Measurements from ENCODE around the gene TREH.

TREH gene

DNA sequence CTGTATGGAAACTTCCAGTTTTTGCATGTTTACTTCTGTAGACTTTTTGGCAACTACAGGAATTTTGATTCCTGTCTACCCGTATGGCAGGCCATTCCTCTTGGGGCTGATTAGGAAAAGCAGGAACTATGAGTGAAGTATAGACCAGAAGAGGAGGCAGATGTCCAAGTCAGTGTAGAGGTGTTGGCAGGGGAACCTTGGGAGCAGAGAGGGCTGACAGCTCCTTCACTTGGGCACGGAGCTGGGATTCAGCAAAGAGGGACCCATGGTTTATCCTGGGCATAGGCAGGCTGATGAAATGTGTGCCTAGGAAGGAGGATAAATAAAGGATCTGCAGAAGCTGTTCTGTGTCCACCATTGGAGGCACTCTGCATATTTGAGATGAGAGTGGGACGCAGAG lies 33.1 kb downstream of the TREH start:
- DNase-seq (ENCODE audit: low read depth), result no peak

DNA sequence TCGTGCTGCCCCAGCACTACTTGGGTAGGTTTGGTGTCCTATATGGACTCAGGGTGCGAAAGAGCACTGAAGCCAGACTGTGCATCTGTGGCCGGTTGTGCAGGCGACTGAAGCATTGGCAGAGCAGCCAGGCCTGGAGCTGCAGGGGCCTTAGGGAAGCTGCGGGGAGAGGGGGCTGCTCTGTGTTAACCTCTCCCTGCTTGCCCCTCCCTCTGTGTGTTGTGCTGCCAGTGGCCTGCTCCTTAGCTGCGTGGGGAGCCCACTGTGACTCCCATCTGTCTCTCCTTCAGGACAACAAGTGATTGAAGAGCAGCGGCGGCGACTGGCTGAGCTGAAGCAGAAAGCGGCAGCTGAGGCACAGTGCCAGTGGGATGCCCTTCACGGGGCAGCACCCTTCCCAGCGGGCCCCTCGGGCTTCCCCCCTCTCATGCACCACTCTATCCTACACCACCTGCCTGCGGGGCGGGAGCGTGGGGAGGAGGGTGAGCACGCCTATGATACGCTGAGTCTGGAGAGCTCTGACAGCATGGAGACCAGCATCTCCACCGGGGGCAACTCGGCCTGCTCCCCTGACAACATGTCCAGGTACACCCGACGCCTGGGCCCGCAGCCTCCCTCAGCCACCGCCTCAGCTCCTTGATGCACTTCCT lies 34.3 kb downstream of the TREH start:
- DNase-seq (ENCODE audit: low read depth), result no peak

DNA sequence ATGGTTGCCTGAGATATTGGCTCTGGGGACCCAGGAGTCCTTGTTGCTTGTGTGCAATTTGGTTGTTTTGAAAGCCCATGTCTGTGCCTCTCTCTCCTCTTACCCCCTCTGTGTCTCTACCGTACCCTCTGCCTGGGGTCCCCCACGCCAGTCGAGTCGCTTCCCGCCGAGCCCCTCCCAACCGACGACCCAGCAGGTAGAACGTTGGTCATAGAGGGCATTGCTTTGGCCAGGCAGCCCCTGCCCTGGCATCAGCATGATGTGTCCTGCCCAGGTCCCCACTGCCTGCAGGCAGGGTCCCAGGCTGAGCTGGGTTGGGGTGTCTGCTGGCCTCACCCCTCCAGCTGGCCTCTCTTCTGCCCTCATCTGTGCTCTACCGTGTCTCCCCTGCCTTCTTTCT lies 35.0 kb downstream of the TREH start:
- DNase-seq (ENCODE audit: low read depth), result no peak

DNA sequence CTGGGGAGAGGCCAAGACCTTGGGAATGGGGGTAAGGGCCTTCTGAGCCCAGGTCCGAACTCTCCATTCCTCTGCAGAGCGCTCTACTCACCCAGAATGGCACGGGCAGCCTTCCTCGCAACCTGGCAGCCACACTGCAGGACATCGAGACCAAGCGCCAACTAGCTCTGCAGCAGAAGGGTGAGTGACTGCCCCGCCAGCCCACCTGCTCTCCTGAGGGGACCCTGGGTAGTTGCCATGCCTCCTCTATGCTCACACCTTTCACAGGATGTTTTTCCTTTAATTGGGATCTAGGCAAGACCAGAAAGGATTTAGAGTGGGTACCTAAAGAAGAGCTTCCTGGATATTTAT lies 35.5 kb downstream of the TREH start:
- no peak for DNase-seq (ENCODE audit: low read depth)

DNA sequence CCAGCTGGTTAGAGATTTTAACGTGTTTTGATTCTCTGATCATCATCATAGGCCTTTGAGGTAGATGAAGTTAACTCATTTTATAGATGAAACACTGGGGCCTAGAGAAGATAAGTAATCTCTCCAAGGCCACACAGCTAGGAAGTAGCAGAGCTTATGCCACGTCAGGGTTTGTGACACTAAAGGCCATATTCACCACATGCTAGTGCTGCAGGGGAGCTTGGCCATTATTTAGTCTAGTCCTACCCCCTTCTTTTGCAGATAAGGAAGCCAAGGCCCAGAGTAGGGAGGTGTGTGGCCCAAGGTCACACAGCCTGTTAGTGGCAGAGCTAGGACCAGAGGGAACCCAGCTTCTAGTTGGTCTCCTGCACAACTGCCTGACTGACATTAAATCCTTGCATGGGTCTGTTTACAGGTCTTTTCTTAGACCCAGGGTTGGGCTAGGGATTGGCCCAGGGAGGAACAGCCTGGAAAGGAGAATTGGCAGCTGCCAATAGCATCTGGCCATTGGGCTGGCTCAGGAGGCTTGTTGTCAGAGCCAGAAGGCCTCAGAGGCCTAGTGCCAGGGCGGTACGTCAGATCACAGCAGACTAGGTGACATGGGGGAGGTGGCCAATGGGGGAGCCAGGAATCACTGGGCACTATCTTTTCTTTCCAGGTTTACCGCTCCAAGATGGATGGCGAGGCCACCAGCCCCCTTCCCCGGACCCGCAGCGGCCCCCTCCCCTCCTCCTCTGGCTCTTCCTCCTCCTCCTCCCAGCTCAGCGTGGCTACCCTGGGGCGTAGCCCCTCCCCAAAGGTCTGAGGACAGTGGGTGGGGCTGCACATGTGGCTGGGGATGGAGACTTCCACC lies 36.1 kb downstream of the TREH start:
- DNase-seq (ENCODE audit: low read depth), result no peak

DNA sequence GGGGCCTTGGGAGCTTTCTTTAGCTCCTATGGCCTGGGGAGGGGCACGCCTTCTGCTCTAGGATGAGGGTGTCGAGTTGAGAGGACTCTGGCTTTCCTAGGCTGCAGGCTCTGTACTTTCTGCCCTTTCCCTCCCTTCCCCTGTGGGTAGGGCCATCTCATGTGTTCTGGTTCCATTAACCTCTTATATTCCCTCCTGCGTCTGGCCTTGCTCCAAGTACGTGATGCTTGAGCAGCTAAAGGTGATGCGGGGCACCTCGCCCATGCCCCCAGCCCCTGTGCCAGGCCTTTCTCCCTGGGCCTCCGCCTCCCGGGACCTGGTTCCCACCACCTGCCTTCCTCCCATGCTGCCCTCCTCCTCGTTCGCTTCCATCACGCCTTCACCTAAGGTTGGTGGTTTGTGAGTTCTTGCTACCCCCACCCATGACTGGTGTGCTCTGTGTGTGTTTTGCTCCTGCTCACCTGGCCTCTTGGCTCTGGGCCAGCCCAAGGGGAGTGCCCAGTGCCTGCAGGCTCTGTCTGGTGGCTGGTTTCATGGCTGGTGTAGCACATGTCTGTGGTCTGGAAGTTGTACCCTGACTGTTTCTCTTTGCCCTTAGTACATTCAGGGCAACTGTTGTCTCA lies 37.9 kb downstream of the TREH start:
- DNase-seq (ENCODE audit: low read depth), result no peak

DNA sequence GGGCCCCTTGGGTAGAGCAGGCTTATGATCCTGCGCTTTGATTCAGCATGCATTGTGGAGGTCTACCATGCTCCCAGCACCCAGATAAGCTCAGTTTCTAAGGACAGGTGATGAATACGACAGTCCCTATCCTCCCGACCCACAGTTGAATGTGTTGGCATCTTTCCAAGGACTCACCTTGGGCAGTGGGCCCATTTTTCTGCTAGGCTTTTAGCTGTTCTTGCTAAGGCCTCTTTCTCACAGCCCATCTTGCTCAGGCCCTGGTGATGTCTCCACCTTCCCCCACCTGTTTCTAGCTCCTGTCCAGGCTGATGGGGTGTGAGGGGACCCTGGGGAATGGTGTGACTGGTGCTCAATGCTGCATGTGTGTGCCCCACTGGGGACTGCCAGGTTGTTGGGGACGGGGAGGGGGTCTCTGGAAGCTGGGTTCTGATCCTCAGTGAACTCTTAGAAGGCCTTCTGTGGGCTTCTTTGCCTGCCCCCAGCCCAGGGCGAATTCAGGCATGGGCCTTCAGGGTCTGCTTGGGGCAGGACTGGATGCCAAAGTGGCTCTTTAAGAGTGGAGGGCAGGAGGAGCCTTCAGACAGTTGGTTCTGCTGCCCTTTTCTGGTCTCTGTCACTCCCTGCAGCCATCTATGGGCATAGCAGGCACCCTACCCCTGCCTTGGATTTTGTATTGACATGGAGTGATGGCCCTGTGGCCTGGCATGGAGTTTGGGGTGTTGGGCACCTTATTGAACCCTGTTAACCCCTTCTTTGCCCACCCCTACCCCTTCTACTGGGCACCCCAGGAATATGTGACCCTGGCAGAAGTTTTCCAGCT lies 38.9 kb downstream of the TREH start:
- no peak for DNase-seq (ENCODE audit: low read depth)

DNA sequence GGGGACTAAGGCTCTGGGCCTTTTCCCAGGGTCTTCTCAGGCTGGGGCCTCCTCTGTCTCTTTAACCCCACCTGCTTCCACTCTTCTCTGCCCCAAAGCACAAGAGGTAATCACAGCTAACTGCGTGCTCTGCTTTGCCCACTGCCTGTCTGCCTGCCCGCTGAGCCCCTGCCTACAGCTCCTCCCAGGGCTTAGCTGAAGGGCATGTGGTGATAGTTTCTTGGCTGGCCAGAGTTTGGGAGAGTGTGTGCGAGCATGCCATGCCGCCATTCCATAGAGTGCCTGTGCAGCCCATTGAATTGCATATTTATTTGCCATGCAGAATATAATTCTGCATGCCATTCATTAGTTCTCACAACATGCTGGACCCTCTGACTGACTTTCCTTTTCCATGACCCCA lies 39.6 kb downstream of the TREH start:
- no peak for DNase-seq (ENCODE audit: low read depth)

DNA sequence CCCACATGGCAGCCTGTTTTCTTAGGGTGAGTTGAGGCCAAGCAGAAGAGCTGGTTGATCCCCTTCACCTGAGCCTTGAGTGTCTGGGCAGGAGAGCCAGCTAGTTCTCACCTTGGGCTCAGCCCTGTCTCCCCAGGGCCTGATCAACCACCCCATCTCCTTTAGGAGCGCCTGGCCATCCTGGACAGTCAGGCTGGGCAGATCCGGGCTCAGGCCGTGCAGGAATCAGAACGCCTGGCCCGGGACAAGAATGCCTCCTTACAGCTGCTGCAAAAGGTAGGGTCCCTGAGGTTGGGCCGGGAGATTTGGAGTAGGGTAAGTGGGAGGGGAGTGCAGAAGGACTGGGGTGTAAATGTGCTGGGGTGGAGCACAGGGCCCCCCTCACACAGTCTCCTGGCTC lies 40.7 kb downstream of the TREH start:
- no peak for DNase-seq (ENCODE audit: low read depth)

DNA sequence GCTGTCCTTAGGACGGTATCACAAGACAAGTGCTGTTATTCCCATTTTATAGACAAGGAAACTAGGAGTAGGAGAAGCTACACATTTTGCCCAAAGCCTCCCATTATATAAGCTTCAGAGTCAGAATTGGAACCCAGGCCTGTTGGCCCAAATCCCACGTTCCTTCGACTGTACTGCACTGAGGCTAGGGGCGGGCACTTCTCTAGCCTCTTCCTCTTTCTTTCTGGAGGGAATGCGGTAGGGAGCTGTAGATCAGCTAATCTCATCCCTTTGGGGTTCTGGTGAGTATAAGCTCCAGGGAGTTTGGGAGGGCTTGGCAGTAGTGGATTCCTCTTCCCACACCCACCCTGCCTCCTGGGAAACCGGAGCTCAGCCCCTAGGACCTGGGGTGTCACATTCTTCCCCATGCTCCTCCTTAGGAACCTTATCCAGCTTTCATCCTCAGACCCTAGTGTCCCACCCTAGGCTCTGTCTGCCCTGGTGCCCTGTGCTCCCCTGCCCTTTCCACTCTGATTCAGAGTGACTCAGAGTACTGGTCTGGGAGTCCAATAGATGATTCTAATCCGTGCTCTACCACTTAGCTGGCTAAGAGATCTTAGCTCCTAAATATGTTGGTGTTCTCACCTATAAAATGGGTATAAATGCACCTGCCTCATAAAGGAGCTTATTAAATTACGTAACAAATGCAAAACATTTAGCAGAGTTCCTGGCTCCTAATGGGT lies 42.7 kb downstream of the TREH start:
- DNase-seq (ENCODE audit: low read depth), result no peak

DNA sequence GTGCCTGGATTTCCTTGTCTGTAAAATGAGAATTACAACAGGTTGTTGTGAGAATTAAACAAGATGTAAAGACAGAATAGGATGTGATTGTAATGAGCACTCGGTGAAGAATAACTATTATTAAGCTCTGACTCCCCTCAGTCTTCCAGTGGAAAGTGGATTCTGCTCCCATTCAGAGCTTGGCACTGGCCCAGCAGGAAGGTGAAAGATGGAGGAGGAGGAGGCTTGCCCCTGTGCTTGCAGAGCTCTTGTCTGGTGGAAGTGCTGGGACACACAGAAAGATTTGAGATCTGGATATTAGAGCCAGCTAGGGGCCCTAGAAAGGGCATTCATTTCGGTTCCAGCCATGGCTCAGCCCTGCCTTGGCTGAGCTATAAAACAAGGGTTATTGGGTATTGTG lies 43.8 kb downstream of the TREH start:
- no peak for DNase-seq (ENCODE audit: low read depth)

DNA sequence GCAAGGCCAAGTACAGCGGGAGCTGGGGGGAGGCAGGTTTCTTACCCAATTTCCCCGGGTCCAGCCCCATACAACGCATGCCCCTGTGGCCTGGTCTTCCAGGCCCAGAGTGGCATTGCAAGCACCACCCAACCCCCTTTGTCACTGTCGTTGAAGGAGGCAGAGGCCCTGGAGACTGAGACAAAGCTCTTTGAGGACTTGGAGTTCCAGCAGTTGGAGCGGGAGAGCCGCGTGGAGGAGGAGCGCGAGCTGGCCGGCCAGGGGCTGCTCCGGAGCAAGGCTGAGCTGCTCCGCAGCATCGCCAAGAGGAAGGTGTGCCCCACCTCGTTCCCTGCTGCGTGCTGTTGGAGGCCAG lies 44.2 kb downstream of the TREH start:
- DNase-seq (ENCODE audit: low read depth), result no peak

DNA sequence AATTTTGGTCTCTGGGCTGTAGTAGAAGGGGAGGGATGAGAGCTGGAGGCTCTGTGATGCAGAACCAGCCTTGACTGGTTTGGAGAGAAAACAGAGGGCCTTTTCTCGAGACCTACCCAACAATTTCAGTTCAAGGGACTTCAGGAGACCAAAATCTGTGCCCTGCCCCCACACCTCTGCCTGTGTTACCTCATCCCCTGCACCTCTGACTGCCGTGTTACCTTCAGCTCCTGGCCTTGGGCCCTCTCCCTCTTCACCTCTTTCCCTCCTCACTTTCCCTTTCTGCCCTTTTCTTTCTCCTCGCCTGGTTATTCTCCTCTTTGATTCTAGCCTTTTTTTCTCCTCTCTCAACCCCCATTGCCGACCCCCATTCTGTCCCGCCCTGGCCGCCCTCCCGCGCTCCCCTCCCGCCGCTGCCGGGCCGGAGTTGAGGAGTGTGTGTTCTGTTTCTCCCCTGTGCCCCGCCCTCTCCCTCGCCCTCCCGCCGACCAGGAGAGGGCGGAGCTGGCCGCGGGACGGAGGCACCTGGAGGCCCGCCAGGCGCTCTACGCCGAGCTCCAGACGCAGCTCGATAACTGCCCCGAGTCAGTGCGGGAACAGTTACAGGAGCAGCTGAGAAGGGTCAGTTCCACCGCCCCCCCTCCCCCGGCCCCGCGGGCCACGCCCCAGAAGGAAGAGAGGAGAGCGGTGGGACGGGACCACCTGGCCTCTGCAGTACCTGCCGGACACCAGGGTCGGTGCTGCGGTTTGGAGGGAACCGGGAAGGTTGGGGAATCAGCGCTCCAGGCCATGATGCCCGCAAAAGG lies 44.8 kb downstream of the TREH start:
- peak; percentile 37 for DNase-seq (ENCODE audit: low read depth)

DNA sequence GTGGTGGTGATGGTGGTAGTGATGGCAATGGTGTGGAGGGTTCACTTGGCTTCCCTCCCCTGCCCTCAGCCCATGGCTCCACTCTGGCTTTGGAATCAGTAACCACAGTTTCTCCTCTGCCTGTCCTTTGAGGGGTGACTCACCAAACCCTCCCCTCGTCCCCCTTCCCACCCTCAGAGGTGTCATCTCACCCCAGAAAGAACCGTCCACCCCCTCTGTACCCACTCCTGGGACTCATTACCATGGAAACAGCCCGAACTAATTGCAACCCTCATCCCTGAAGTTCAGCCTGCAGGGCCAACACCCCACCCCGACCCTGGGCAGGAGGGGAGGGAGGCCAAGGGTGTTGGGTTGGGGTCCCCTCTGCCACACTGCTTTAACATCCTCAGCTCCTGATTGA lies 45.5 kb downstream of the TREH start:
- peak; percentile 63 for DNase-seq (ENCODE audit: low read depth)

DNA sequence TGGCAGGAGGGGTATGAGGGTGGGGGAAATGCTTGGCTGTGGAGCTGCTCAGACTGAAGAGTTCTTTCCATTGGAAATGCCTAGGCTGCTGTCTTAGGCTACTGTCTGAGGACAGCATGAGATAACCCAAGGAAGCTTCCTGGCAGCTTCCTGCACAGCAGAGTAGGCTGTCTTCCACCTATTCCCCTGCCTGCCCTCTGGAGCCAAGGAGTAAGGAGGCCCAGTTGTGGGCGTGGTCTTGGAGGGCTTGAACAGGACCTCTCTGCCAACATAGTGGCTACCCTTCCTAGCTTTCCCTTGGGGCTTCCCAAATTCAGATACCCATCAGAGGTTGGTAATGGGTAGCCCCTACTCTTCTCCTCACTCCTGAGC lies 46.1 kb downstream of the TREH start:
- no peak for DNase-seq (ENCODE audit: low read depth)

DNA sequence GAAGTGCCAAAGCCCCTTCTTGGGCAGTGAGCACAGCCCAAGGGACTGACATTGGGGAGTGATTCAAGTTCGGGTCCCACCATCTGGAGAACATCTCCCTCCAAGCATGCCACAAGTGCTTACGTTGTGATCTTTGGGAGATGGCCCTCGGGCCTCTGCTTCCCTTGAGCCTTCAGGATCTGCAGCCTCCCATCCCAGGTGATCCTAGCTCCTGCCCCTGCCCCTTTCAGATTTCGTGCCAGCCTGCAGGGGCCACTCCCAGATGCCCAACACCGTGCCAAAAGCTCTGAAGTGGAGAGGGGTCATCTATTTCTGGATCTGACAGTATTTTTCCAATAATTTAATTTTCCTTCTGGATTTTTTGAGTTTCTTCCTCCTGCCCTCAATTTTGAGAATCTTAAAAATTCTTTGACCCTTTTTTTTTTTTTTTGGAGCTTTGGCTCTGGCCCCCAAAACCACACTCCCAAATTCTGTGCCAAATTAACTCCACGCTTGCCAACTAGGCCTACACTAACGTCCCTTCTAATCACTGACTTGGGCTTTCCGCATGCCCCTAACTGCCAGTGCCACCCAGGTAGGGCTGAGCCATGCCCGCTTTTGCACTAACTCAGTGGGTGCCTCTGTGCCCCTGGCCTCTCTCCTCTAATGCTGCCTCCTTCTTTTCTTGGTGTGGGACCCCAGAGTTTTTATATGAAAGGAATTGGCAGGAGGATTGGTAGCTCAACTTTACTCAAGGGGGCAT lies 46.7 kb downstream of the TREH start:
- DNase-seq (ENCODE audit: low read depth), result no peak

DNA sequence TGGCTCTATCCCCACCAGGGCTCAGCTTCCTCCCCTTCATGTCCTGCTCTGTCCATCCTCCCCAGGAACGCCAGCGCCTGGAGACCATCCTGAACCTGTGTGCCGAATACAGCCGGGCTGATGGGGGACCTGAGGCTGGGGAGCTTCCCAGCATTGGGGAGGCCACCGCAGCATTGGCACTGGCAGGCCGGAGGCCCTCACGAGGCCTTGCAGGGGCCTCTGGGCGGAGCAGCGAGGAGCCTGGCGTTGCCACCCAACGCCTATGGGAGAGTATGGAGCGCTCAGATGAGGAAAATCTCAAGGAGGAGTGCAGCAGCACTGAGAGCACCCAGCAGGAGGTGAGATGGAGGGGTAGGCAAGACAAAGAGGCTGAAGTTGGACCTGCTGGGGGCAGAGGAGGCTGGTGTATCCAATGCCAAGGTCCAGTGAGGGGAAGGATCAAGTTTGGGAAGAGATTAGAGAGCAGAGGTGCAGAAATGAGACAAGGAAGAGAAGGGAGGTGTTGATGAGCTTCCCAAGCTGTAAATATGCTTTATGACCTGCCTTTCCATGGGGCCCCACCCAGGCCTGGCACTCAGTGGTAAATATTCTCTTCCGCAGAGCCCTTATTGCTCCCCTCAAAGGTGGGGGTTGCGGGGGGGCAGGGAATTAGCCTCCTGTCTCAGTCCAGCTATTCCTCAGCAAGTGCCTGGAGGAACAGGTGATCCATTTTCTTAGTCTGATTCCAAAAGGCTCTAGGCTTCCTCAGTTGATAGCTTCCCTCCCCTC lies 48.1 kb downstream of the TREH start:
- no peak for DNase-seq (ENCODE audit: low read depth)

DNA sequence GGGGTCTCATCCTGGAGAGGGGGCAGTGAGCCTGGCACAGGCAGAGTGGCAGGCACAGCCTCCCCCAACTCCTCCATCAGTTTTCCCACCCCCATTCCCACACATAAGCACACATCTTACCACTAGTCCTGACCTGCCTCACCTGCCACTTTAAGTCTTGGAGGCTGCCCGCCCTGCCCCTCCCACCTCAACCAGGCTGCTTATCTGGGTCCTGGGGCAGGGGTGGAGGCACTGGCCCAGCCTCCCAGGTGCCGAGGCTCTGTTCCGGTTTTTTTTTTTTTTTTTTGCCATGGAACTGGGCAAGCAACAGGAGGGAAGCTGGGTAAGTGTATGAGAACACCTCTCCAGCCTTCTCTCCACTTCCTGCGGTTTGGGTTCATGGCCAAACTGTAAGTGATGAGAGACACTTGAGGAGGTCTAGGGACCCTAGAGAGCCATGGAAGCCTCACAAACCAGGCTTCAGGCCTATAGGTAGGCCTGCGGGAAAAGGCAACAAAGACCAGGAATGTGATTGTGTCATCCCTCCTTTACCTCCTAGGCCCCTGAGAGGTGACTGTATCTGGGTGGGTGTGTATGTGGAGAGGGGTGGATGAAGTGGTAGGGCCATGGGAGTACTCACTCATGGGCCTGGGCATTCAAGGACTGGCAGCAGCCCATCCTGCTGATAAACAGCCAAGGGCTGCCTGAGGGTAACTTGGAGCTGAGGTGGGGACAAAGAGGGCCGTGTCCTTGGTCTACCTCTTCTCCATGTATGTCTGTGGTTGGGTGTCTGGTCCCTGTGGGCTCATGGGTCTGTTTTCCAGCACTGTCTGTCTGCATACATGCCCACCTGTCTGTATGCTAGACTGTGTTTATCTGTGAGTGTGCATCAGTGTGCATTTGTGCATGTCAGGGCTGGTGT lies 49.4 kb downstream of the TREH start:
- no peak for DNase-seq (ENCODE audit: low read depth)

Measured in EH (cell line).